ENCODE results near the gene TTLL6. TPM values are rescaled to one million over a fixed set of nuclear protein-coding genes. Genes with fewer than 3 reads are reported as not detected.

The TTLL6 gene
- total RNA-seq, 1 experiment from 2014 or later = 2.4 TPM

DNA sequence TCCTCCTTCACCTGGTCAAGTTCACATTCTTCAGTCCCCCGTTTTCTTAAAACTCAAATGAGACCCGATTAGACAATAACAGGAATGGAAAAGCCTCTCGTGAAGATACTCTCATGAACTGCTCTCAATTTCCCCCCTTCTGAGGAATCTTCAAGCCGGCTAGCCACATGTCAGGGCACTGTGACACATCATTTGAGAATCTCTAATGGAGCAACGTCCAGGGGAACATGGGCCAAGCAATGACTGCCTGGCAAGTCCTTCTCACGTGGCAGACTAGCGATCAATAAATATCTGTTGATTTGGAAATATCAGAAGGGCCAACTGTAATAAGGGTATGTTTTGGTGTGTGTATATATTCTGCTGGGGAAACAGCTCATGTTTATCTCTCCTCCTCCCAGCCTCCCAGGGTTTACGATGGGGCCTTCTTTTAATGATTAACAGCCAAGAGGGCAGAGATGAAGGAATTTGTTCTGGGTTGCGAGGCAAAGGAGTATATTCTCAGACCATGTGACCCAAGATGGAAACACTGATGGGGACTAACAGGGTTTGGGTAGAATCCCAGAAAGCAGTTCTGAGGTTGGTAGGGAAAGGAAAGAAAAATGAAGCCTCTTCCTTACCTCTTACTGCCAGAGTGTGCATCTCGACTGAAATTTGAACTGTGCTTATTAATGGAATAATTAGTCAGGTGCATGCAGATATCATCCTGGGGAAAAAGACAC is 21.4 kb downstream of the TTLL6 start:
- no peak overlapping the region for H2AFZ ChIP-seq (ENCODE audit: low read length)
- H3K27ac Mint-ChIP-seq = no peak overlapping the region
- H2BK20ac ChIP-seq (ENCODE audit: low read depth, low read length, poor library complexity, severe bottlenecking) = no peak overlapping the region
- H3K23me2 ChIP-seq (ENCODE audit: insufficient read length, low read depth, low read length, poor library complexity, severe bottlenecking) = no peaks in the 10 kb centered on the region
- H2BK5ac ChIP-seq (ENCODE audit: insufficient read length, low read length) = no peak overlapping the region
- H4K5ac ChIP-seq (ENCODE audit: insufficient read length, low read depth, low read length) = no peak overlapping the region
- H3K14ac ChIP-seq (ENCODE audit: insufficient read depth, low read length) = no peak overlapping the region
- no peaks in the 10 kb centered on the region for H3K79me2 ChIP-seq (ENCODE audit: insufficient read depth, low read length)
- no peak overlapping the region for H3K23ac ChIP-seq (ENCODE audit: insufficient read length, low read depth, low read length)
- peaks cover 2% of the 10 kb centered on the region for H4K20me1 ChIP-seq (ENCODE audit: control insufficient read depth, insufficient read depth, insufficient read length)
- no peak overlapping the region for H3K4ac ChIP-seq (ENCODE audit: low read depth, low read length)
- H2BK15ac ChIP-seq (ENCODE audit: low read depth, low read length) = no peak overlapping the region
- H3K27me3 Mint-ChIP-seq (ENCODE audit: low read depth) = peaks cover 63% of the 10 kb centered on the region
- H3K27ac ChIP-seq (ENCODE audit: insufficient read length, low read depth, low read length) = no peak overlapping the region
- H3K56ac ChIP-seq (ENCODE audit: insufficient read length, low read depth, low read length) = no peak overlapping the region
- no peaks in the 10 kb centered on the region for H3K27me3 ChIP-seq (ENCODE audit: insufficient read depth, low read length)
- no peaks in the 10 kb centered on the region for H3K9me3 Mint-ChIP-seq
- H3K79me1 ChIP-seq (ENCODE audit: insufficient read depth, low read depth, low read length, poor library complexity, severe bottlenecking) = no peaks in the 10 kb centered on the region
- H2BK12ac ChIP-seq (ENCODE audit: insufficient read length, low read depth, low read length) = no peak overlapping the region
- H3K4me1 ChIP-seq (ENCODE audit: insufficient read depth, low read length) = no peaks in the 10 kb centered on the region
- no peaks in the 10 kb centered on the region for H3K9me3 ChIP-seq (ENCODE audit: control insufficient read depth, low read depth, low read length)
- no peak overlapping the region for H2BK120ac ChIP-seq (ENCODE audit: low read depth, low read length, poor library complexity, severe bottlenecking)
- no peak overlapping the region for H3K4me2 ChIP-seq (ENCODE audit: insufficient read depth, insufficient read length, low read length)
- no peak overlapping the region for H3T11ph ChIP-seq (ENCODE audit: low read length)
- TF ChIP-seq, protein P1, sequence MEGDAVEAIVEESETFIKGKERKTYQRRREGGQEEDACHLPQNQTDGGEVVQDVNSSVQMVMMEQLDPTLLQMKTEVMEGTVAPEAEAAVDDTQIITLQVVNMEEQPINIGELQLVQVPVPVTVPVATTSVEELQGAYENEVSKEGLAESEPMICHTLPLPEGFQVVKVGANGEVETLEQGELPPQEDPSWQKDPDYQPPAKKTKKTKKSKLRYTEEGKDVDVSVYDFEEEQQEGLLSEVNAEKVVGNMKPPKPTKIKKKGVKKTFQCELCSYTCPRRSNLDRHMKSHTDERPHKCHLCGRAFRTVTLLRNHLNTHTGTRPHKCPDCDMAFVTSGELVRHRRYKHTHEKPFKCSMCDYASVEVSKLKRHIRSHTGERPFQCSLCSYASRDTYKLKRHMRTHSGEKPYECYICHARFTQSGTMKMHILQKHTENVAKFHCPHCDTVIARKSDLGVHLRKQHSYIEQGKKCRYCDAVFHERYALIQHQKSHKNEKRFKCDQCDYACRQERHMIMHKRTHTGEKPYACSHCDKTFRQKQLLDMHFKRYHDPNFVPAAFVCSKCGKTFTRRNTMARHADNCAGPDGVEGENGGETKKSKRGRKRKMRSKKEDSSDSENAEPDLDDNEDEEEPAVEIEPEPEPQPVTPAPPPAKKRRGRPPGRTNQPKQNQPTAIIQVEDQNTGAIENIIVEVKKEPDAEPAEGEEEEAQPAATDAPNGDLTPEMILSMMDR (conservative IDR thresholded peaks at IDR 0.05) = no peak
- H3K4me1 Mint-ChIP-seq = peaks cover 3 to 7% of the 10 kb centered on the region in 2 experiments
- no peak overlapping the region for H4K91ac ChIP-seq (ENCODE audit: insufficient read length, low read depth, low read length)
- no CpG with 5 or more reads among the region's 10 CpGs for WGBS (ENCODE audit: extremely low coverage, insufficient read length, low lambda C conversion rate)
- peaks cover 0 to 11% (median 0%) of the 10 kb centered on the region in 3 experiments; a peak in 3 of 7 replicates for H3K36me3 Mint-ChIP-seq (ENCODE audit: insufficient read depth in 1 of 3, low read depth in 3 of 3)
- DNase-seq = no peak
- no peak overlapping the region for H4K8ac ChIP-seq (replicated peaks; ENCODE audit: insufficient read length, low read depth, low read length)
- no peak overlapping the region for H3K4me3 Mint-ChIP-seq
- no peak overlapping the region for H3K9ac ChIP-seq (ENCODE audit: extremely low read depth, insufficient read length, low read length)
- no peak overlapping the region for H3K18ac ChIP-seq (ENCODE audit: insufficient read length, low read depth, low read length)
- no peak overlapping the region for H2AK5ac ChIP-seq (ENCODE audit: insufficient read length, low read length)

Measured in H9 (cell line).